ENCODE results near the gene ZDHHC16.

DNA sequence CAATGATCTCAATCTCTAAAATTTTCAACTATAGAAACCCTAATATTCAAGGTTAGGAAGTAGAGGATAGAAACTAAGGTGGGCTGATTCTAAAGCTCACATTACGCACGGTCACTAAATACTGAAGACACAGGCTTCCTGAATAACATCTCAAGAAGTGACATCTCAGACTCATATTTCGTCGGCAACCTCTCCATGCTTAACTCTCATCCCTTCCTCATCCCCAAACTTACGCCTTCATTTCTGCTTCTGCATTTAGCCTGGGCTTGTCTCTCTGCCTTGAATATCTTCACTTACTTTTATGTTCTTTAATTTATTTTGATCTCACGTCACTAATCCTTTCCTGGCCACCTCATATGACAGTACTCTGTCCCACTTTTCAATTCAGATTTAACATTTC lies 10.8 kb upstream of the ZDHHC16 start:
- no peak for TF ChIP-seq CTCF (IDR thresholded peaks at IDR 0.05)
- TF ChIP-seq POLR2A (IDR thresholded peaks at IDR 0.05), result no peak

Measured in esophagus squamous epithelium (tissue), 4 donors.